SK-N-SH (cell line): ENCODE data around the gene FCAMR. TPM values are rescaled to one million over a fixed set of nuclear protein-coding genes. Genes with fewer than 3 reads are reported as not detected.

Experiments
- CTCF ChIA-PET: fragments of 300-600, 350-600 bp; formaldehyde crosslinking; extraction: SDS; loops from one replicate; lab custom pipeline; 2021; lab: Yijun Ruan, JAX
- POLR2A ChIA-PET: fragments of 350-600 bp; sonication (Branson Sonifier 250); formaldehyde crosslinking; extraction: SDS; loops from one replicate; lab custom pipeline; 2020; ENCODE audit warnings: antibody characterized with exemption, inconsistent platforms; lab: Yijun Ruan, JAX
- DNase-seq: peaks from one replicate; pipeline ENCODE4 v3.0.0; 2012
- H2AFZ ChIP-seq: fragments of 200-600 bp; sonication (generic); 2 replicates; pipeline ENCODE4 v1.8.1; 2016; ENCODE audit warnings: antibody characterized with exemption, mild to moderate bottlenecking, low read depth
- H3F3A ChIP-seq: fragments of 200-600 bp; sonication (generic); replicated peaks from 2 replicates; pipeline ENCODE3; 2016; ENCODE audit warnings: antibody characterized with exemption, mild to moderate bottlenecking; ENCODE audit not compliant: insufficient read depth
- H3K27ac ChIP-seq, 2 experiments: fragments of 200-500 bp in 1 of 2; fragments of 200-600 bp in 1 of 2; sonication (Bioruptor generic) in 1 of 2; sonication (generic), shearing (Covaris generic) in 1 of 2; 2 replicates each; pipeline versions ENCODE4 v1.5.1 to v1.6.1; 2014 to 2016; ENCODE audit warnings: low read depth in 2 of 2, inconsistent platforms in 1 of 2, low read length in 1 of 2, mild to moderate bottlenecking in 1 of 2, mixed read lengths in 1 of 2
- H3K27me3 ChIP-seq: fragments of 200-600 bp; sonication (generic), shearing (Covaris generic); 2 replicates; pipeline ENCODE4 v1.6.1; 2016; ENCODE audit warnings: mixed run types; ENCODE audit not compliant: insufficient read depth
- H3K36me3 ChIP-seq, 2 experiments: fragments of 200-500 bp in 1 of 2; fragments of 200-600 bp in 1 of 2; sonication (Bioruptor generic) in 1 of 2; sonication (generic) in 1 of 2; replicated peaks in 1 of 2; 2 replicates each; pipeline versions ENCODE3 to v1.5.1; 2014 to 2016; ENCODE audit warnings: low read length in 1 of 2, mild to moderate bottlenecking in 1 of 2; ENCODE audit not compliant: insufficient read depth in 2 of 2, control insufficient read depth in 1 of 2
- H3K4me1 ChIP-seq, 2 experiments: fragments of 200-500 bp in 1 of 2; fragments of 200-600 bp in 1 of 2; sonication (Bioruptor generic) in 1 of 2; sonication (generic), shearing (Covaris generic) in 1 of 2; 2 replicates each; pipeline versions ENCODE4 v1.5.1 to v1.6.1; 2014 to 2016; ENCODE audit warnings: low read depth in 1 of 2, low read length in 1 of 2, mixed run types in 1 of 2; ENCODE audit not compliant: insufficient read depth in 2 of 2, control insufficient read depth in 1 of 2
- H3K4me2 ChIP-seq: fragments of 200-600 bp; sonication (generic), shearing (Covaris generic); 2 replicates; pipeline ENCODE4 v1.6.1; 2017; ENCODE audit warnings: mixed run types
- H3K4me3 ChIP-seq, 2 experiments: fragments of 200-500 bp in 1 of 2; fragments of 200-600 bp in 1 of 2; sonication (Bioruptor generic) in 1 of 2; sonication (generic), shearing (Covaris generic) in 1 of 2; 2 replicates each; pipeline versions ENCODE4 v1.5.1 to v1.8.1; 2014 to 2016; ENCODE audit warnings: low read depth in 2 of 2, inconsistent platforms in 1 of 2, low read length in 1 of 2, mild to moderate bottlenecking in 1 of 2, mixed read lengths in 1 of 2, moderate library complexity in 1 of 2
- H3K79me2 ChIP-seq: fragments of 200-600 bp; sonication (generic); 2 replicates; pipeline ENCODE4 v1.8.1; 2017; ENCODE audit warnings: mild to moderate bottlenecking; ENCODE audit not compliant: insufficient read depth
- H3K9ac ChIP-seq: fragments of 200-600 bp; sonication (generic); 2 replicates; pipeline ENCODE4 v1.6.1; 2017; ENCODE audit warnings: mixed run types
- H3K9me2 ChIP-seq: fragments of 200-600 bp; sonication (generic); 2 replicates; pipeline ENCODE4 v1.6.1; 2017; ENCODE audit warnings: mixed run types
- H3K9me3 ChIP-seq: fragments of 200-600 bp; sonication (generic); 2 replicates; pipeline ENCODE4 v1.6.1; 2017; ENCODE audit warnings: mixed run types, mild to moderate bottlenecking, moderate library complexity
- H4K20me1 ChIP-seq: fragments of 200-600 bp; sonication (generic); 2 replicates; pipeline ENCODE4 v1.6.1; 2017; ENCODE audit warnings: mild to moderate bottlenecking, mixed run types; ENCODE audit not compliant: insufficient read depth
- EZH2phosphoT487 ChIP-seq: fragments of 200-600 bp; sonication (generic); IDR thresholded peaks from 2 replicates; pipeline ENCODE4 v1.6.1; 2017; ENCODE audit warnings: low read depth, mixed run types, mild to moderate bottlenecking, antibody characterized with exemption, moderate library complexity, borderline replicate concordance
- FOXJ3 ChIP-seq: sonication (generic); formaldehyde crosslinking; IDR thresholded peaks from 2 replicates; pipeline ENCODE4 v1.5.1; 2020; ENCODE audit warnings: mild to moderate bottlenecking, missing genetic modification reagents
- MXI1 ChIP-seq: IDR thresholded peaks from 2 replicates; pipeline ENCODE4 v1.6.1; 2012; ENCODE audit warnings: mild to moderate bottlenecking, low read depth, low read length, improper control_type of control experiment
- NFIC ChIP-seq: IDR thresholded peaks from 2 replicates; pipeline ENCODE4 v1.4.0; 2012; ENCODE audit warnings: borderline replicate concordance
- RFX5 ChIP-seq: IDR thresholded peaks from 2 replicates; pipeline ENCODE4 v1.6.1; 2012; ENCODE audit warnings: mild to moderate bottlenecking, improper control_type of control experiment, low read length
- RXRA ChIP-seq: IDR thresholded peaks from 2 replicates; pipeline ENCODE4 v1.4.0; 2012; ENCODE audit warnings: low read depth, mild to moderate bottlenecking, borderline replicate concordance
- SIN3A ChIP-seq: IDR thresholded peaks from 2 replicates; pipeline ENCODE4 v1.6.1; 2012; ENCODE audit warnings: low read depth, mild to moderate bottlenecking, low read length, moderate library complexity, borderline replicate concordance
- TAF1 ChIP-seq: IDR thresholded peaks from 2 replicates; pipeline ENCODE4 v1.6.1; 2012; ENCODE audit warnings: low read depth, mild to moderate bottlenecking, low read length, moderate library complexity, borderline replicate concordance
- TCF12 ChIP-seq: IDR thresholded peaks from 2 replicates; pipeline ENCODE4 v1.4.0; 2012
- YY1 ChIP-seq: IDR thresholded peaks from 2 replicates; pipeline ENCODE4 v1.4.0; 2012; ENCODE audit warnings: low read depth, mild to moderate bottlenecking
- WGBS: methylation state at CpG from one replicate; pipeline ENCODE4 v1.1.6; 2017; ENCODE audit warnings: low lambda C conversion rate; 5-methylcytosine and 5-hydroxymethylcytosine counted together
- polyA plus RNA-seq, 3 experiments: library from polyadenylated mRNA; depleted of rRNA; stranded (reverse); fragments of >200 nt; gene quantifications; 2 replicates each; pipeline ENCODE4 v1.2.3, GENCODE V29; 2012
- TF ChIP-seq, protein P1 (sequence below): IDR thresholded peaks from 2 replicates; pipeline ENCODE4 v1.4.0; 2012; ENCODE audit warnings: low read depth, borderline replicate concordance
- TF ChIP-seq, protein P2 (sequence below): IDR thresholded peaks from 2 replicates; pipeline ENCODE4 v1.4.0; 2012; ENCODE audit warnings: low read depth
- TF ChIP-seq, protein P3 (sequence below): IDR thresholded peaks from 2 replicates; pipeline ENCODE4 v1.6.1; 2012; ENCODE audit warnings: mild to moderate bottlenecking, low read depth, low read length, moderate library complexity
- TF ChIP-seq, protein P4 (sequence below): IDR thresholded peaks from 2 replicates; pipeline ENCODE4; 2012
- TF ChIP-seq, protein P5 (sequence below): fragments of 150-350 bp; IDR thresholded peaks from 2 replicates; pipeline ENCODE4 v1.6.1; 2017; ENCODE audit warnings: antibody characterized with exemption, low read length, low read depth, borderline replicate concordance

FCAMR gene
- polyA plus RNA-seq, 1 of the 3 experiments (the other 2 are of a cell fraction): not detected

DNA sequence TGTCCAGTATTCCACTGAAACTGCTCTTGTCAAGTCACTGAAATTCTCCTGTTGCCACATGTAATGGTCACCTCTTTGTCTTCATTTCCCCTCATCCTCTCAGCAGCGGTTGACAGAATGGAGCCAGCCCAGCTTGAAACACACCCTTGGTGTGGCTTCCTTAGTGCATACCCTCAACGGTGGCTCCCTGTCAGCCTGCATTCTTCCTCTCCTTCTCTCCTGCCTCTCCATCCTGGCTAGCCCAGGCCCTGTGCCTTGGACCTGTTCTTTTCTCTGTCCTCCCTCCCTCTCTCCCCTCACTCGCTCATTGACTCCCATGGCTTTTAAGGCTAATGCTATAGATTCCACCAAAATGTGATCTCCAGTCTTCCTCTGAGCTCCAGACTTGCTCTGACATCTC is 52.2 kb downstream of the FCAMR start (continued):
- TF ChIP-seq, protein P1, sequence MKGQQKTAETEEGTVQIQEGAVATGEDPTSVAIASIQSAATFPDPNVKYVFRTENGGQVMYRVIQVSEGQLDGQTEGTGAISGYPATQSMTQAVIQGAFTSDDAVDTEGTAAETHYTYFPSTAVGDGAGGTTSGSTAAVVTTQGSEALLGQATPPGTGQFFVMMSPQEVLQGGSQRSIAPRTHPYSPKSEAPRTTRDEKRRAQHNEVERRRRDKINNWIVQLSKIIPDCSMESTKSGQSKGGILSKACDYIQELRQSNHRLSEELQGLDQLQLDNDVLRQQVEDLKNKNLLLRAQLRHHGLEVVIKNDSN: no peak
- no peak for TF ChIP-seq SIN3A

DNA sequence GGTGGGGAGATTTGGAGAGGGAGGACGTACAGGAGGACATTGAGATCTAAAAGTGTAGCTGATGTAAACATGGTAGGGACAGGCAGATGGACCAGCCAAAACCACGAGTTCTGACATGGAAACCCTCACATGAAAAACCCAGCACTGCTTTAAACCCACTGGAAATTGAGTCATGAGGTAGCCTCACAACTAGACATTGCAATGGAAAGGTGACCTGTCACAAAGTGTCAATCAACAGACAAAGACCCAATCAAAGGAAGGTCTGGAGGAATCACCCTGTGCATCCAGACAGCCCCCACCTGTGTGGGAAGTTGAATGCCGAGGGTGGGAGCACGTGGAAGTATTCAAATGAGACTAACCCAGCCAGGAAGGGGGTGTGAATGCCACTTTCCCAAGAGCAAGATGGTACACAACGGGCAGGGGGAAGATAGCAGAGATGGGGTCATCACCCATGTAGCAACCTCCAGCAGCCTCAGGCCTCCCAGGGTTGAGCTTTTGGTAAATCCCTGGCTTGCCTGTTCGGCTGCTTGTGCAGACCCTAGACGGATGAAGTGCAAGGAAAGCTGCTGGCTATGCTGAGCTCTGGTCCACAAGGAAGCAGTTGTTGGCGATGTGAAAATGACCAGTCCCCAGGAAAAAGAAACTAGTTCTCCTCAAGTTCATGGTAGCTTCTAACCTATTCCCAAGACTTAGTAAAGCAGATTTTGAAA is 54.1 kb downstream of the FCAMR start:
- Histone ChIP-seq H3K4me3 (no peak overlapping the region), H4K20me1 (no peaks in the 10 kb centered on the region), H3K36me3 (no peaks in the 10 kb centered on the region), H3F3A (no peaks in the 10 kb centered on the region), H3K27ac (no peak overlapping the region)
- TF ChIP-seq YY1 (no peak), FOXJ3 (no peak), MXI1 (no peak), TAF1 (no peak), EZH2phosphoT487 (no peak), RXRA (no peak), SIN3A (no peak), RFX5 (no peak), TCF12 (no peak), NFIC (no peak)
- TF ChIP-seq, protein P2, sequence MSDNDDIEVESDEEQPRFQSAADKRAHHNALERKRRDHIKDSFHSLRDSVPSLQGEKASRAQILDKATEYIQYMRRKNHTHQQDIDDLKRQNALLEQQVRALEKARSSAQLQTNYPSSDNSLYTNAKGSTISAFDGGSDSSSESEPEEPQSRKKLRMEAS: no peak
- TF ChIP-seq, protein P3, sequence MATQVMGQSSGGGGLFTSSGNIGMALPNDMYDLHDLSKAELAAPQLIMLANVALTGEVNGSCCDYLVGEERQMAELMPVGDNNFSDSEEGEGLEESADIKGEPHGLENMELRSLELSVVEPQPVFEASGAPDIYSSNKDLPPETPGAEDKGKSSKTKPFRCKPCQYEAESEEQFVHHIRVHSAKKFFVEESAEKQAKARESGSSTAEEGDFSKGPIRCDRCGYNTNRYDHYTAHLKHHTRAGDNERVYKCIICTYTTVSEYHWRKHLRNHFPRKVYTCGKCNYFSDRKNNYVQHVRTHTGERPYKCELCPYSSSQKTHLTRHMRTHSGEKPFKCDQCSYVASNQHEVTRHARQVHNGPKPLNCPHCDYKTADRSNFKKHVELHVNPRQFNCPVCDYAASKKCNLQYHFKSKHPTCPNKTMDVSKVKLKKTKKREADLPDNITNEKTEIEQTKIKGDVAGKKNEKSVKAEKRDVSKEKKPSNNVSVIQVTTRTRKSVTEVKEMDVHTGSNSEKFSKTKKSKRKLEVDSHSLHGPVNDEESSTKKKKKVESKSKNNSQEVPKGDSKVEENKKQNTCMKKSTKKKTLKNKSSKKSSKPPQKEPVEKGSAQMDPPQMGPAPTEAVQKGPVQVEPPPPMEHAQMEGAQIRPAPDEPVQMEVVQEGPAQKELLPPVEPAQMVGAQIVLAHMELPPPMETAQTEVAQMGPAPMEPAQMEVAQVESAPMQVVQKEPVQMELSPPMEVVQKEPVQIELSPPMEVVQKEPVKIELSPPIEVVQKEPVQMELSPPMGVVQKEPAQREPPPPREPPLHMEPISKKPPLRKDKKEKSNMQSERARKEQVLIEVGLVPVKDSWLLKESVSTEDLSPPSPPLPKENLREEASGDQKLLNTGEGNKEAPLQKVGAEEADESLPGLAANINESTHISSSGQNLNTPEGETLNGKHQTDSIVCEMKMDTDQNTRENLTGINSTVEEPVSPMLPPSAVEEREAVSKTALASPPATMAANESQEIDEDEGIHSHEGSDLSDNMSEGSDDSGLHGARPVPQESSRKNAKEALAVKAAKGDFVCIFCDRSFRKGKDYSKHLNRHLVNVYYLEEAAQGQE: no peak
- TF ChIP-seq, protein P4, sequence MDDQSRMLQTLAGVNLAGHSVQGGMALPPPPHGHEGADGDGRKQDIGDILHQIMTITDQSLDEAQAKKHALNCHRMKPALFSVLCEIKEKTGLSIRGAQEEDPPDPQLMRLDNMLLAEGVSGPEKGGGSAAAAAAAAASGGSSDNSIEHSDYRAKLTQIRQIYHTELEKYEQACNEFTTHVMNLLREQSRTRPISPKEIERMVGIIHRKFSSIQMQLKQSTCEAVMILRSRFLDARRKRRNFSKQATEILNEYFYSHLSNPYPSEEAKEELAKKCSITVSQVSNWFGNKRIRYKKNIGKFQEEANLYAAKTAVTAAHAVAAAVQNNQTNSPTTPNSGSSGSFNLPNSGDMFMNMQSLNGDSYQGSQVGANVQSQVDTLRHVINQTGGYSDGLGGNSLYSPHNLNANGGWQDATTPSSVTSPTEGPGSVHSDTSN: no peak
- TF ChIP-seq, protein P5, sequence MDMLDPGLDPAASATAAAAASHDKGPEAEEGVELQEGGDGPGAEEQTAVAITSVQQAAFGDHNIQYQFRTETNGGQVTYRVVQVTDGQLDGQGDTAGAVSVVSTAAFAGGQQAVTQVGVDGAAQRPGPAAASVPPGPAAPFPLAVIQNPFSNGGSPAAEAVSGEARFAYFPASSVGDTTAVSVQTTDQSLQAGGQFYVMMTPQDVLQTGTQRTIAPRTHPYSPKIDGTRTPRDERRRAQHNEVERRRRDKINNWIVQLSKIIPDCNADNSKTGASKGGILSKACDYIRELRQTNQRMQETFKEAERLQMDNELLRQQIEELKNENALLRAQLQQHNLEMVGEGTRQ: no peak
- TF ChIP-seq, all 33 proteins: peak for 0
- Histone ChIP-seq H3K79me2 (no peaks in the 10 kb centered on the region), H3K27me3 (peaks cover 42% of the 10 kb centered on the region), H3K9me2 (no peaks in the 10 kb centered on the region), H3K4me1 (no peaks in the 10 kb centered on the region), H2AFZ (no peak overlapping the region), H3K9me3 (no peaks in the 10 kb centered on the region), H3K4me2 (no peak overlapping the region), H3K9ac (no peak overlapping the region)
- ChIA-PET POLR2A (no interaction called here), CTCF (interaction anchor here (0.8 to 9.4 kb wide), 3 partner anchors 66 to 210 kb away, joined by 3 to 380 read pairs (median 4); no protein-coding TSS in a partner anchor)
- no peak for DNase-seq
- 53% methylated on average over 8 of the region's 8 CpGs for WGBS
